Stimulated activated CD8-positive, alpha-beta memory T cell treated with anti-CD3 and anti-CD28 coated beads, Interleukin-7, amount 100 ng/mL, for 4 hours (primary cell): Measurements from ENCODE around the gene PRR23C.
"Not testable (repeated sequence)": the region's sequence is repeated elsewhere in the genome, so short reads cannot be mapped to it uniquely, and the experiment has no call there.

ENCODE experiments used
- DNase-seq, 2 donors: peaks; one replicate each; pipeline ENCODE4 v3.0.0-alpha.2; 2020; ENCODE audit warnings: low read depth in 2 of 2

The PRR23C gene

GRCh38 chr3:139044366-139045210, at the start of gene PRR23C:
Gene PRR23C (minus strand): TSS chr3:139044892. CDS start chr3:139044620, 272 bp downstream.
- DNase-seq = no peak

- no peak for DNase-seq
Observed at GRCh38 chr3:139093840-139094239, 49.1 kb upstream of the PRR23C start.

GRCh38 chr3:139088462-139089324, 44.0 kb upstream of the PRR23C start:
- DNase-seq = no peak

GRCh38 chr3:139087621-139088020, 42.9 kb upstream of the PRR23C start:
- DNase-seq = no peak

- no peak for DNase-seq
Observed at GRCh38 chr3:139084176-139084575, 39.5 kb upstream of the PRR23C start.

GRCh38 chr3:139074565-139075115, 29.9 kb upstream of the PRR23C start:
- no peak for DNase-seq

- DNase-seq = no peak
Observed at GRCh38 chr3:139062918-139063317, 18.2 kb upstream of the PRR23C start.

- no peak for DNase-seq
Observed at GRCh38 chr3:139052802-139053600, 8.3 kb upstream of the PRR23C start.

GRCh38 chr3:139043554-139044365, 932 bp downstream of the PRR23C start:
- no peak for DNase-seq

GRCh38 chr3:139037478-139037877, 7.2 kb downstream of the PRR23C start:
- DNase-seq = no peak

GRCh38 chr3:139032326-139033002, 12.2 kb downstream of the PRR23C start:
- no peak for DNase-seq

GRCh38 chr3:139030576-139030975, 14.1 kb downstream of the PRR23C start:
- DNase-seq = not testable (repeated sequence)

- no peak for DNase-seq
Observed at GRCh38 chr3:139024968-139025367, 19.7 kb downstream of the PRR23C start.

GRCh38 chr3:139020868-139021234, 23.8 kb downstream of the PRR23C start, which contains the start of gene PRR23B:
Gene PRR23B (minus strand): TSS chr3:139020926. CDS start chr3:139020661, 265 bp downstream.
- DNase-seq = no peak

- DNase-seq = no peak
Observed at GRCh38 chr3:139020036-139020867, 24.4 kb downstream of the PRR23C start.

- no peak for DNase-seq
Observed at GRCh38 chr3:139016430-139017048, 28.2 kb downstream of the PRR23C start.

- no peak for DNase-seq
Observed at GRCh38 chr3:139006051-139006716, 38.5 kb downstream of the PRR23C start, which contains the start of gene PRR23A. Gene PRR23A (minus strand): TSS chr3:139006268. CDS start chr3:139006268, 0 bp downstream.
